ENCODE measurements around the gene SYT7.

DNA sequence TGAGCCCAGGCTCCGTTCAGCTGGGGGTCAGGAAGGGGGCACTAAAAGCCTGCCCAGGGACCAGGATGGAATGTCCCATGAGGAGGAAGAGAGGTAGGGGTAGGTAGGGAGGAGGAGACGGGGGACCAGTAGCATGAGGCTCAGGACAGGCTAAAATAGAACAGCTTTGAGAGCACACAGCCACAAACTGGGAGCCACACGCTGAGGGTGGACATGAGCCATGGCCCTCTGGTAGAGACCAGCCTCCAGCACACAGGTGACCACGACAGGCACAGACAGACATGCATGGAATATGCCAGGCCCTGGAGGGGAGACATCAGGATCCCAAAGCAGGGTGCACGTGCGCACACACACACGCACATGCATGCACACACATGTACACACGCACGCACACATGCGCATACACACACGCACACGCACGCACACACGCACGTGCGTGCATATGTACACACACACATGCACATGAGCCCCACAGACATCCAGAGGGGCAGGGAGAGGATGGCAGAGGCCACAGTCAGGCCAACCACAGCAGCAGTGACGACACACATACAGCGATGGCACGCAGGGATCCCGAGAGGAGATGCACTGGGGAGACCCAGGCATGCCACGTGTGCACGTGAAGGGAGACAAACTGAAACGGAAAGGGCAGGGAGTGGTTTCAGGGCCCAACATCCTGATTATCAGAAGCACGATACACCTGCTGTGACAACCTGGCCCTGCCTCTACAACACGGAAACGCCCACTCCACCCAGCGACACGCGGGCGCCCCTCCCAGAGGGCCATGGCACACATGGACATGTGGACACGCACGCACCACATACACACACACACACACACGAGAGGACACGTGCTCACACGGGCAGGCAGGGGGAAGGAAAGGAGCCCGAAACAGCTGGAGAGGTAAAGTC, 46.6 kb downstream of the SYT7 start:
- TF ChIP-seq SPI1 (IDR thresholded peaks at IDR 0.05; ENCODE audit: low read depth, low read length) (no peak), POLR2AphosphoS5 (IDR thresholded peaks at IDR 0.05; ENCODE audit: low read depth, low read length) (no peak), TAF1 (IDR thresholded peaks at IDR 0.05; ENCODE audit: low read depth, low read length) (no peak), POLR2A (IDR thresholded peaks at IDR 0.05; ENCODE audit: low read depth, low read length) (no peak), POU2F2 (IDR thresholded peaks at IDR 0.05; ENCODE audit: low read depth, low read length) (no peak)

Measured in GM12891 (cell line).